ENCODE results near the gene MX1.

The MX1 gene

GRCh38 chr21:41458121-41458520 is 32.1 kb downstream of the MX1 start:
- ATAC-seq = no peak

GRCh38 chr21:41458559-41458958 is 32.5 kb downstream of the MX1 start:
- ATAC-seq = no peak
- TF ChIP-seq, protein P1, sequence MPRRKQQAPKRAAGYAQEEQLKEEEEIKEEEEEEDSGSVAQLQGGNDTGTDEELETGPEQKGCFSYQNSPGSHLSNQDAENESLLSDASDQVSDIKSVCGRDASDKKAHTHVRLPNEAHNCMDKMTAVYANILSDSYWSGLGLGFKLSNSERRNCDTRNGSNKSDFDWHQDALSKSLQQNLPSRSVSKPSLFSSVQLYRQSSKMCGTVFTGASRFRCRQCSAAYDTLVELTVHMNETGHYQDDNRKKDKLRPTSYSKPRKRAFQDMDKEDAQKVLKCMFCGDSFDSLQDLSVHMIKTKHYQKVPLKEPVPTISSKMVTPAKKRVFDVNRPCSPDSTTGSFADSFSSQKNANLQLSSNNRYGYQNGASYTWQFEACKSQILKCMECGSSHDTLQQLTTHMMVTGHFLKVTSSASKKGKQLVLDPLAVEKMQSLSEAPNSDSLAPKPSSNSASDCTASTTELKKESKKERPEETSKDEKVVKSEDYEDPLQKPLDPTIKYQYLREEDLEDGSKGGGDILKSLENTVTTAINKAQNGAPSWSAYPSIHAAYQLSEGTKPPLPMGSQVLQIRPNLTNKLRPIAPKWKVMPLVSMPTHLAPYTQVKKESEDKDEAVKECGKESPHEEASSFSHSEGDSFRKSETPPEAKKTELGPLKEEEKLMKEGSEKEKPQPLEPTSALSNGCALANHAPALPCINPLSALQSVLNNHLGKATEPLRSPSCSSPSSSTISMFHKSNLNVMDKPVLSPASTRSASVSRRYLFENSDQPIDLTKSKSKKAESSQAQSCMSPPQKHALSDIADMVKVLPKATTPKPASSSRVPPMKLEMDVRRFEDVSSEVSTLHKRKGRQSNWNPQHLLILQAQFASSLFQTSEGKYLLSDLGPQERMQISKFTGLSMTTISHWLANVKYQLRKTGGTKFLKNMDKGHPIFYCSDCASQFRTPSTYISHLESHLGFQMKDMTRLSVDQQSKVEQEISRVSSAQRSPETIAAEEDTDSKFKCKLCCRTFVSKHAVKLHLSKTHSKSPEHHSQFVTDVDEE (CRISPR knock-in tag; IDR thresholded peaks at IDR 0.05) = no peak
- no peak for TF ChIP-seq SNAI2 (CRISPR knock-in tag; IDR thresholded peaks at IDR 0.05)
- no peak for TF ChIP-seq ISL1 (CRISPR knock-in tag; IDR thresholded peaks at IDR 0.05)
- TF ChIP-seq CSDC2 (CRISPR knock-in tag; IDR thresholded peaks at IDR 0.05) = no peak
- no peak for TF ChIP-seq ZFP30 (CRISPR knock-in tag; IDR thresholded peaks at IDR 0.05)
- no peak for TF ChIP-seq ZFP3 (CRISPR knock-in tag; IDR thresholded peaks at IDR 0.05)
- TF ChIP-seq PPARA (CRISPR knock-in tag; IDR thresholded peaks at IDR 0.05; ENCODE audit: borderline replicate concordance) = no peak
- TF ChIP-seq ZNF8 (CRISPR knock-in tag; IDR thresholded peaks at IDR 0.05) = no peak
- no peak for TF ChIP-seq ESRRG (CRISPR knock-in tag; IDR thresholded peaks at IDR 0.05)
- no peak for TF ChIP-seq PATZ1 (CRISPR knock-in tag; IDR thresholded peaks at IDR 0.05; ENCODE audit: borderline replicate concordance)
- TF ChIP-seq, protein P2, sequence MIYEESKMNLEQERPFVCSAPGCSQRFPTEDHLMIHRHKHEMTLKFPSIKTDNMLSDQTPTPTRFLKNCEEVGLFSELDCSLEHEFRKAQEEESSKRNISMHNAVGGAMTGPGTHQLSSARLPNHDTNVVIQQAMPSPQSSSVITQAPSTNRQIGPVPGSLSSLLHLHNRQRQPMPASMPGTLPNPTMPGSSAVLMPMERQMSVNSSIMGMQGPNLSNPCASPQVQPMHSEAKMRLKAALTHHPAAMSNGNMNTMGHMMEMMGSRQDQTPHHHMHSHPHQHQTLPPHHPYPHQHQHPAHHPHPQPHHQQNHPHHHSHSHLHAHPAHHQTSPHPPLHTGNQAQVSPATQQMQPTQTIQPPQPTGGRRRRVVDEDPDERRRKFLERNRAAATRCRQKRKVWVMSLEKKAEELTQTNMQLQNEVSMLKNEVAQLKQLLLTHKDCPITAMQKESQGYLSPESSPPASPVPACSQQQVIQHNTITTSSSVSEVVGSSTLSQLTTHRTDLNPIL (CRISPR knock-in tag; IDR thresholded peaks at IDR 0.05; ENCODE audit: low read depth) = no peak
- no peak for TF ChIP-seq RARB (CRISPR knock-in tag; IDR thresholded peaks at IDR 0.05)
- no peak for TF ChIP-seq TOX (CRISPR knock-in tag; IDR thresholded peaks at IDR 0.05; ENCODE audit: borderline replicate concordance)
- TF ChIP-seq, protein P3, sequence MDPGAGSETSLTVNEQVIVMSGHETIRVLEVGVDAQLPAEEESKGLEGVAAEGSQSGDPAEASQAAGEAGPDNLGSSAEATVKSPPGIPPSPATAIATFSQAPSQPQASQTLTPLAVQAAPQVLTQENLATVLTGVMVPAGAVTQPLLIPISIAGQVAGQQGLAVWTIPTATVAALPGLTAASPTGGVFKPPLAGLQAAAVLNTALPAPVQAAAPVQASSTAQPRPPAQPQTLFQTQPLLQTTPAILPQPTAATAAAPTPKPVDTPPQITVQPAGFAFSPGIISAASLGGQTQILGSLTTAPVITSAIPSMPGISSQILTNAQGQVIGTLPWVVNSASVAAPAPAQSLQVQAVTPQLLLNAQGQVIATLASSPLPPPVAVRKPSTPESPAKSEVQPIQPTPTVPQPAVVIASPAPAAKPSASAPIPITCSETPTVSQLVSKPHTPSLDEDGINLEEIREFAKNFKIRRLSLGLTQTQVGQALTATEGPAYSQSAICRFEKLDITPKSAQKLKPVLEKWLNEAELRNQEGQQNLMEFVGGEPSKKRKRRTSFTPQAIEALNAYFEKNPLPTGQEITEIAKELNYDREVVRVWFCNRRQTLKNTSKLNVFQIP (CRISPR knock-in tag; IDR thresholded peaks at IDR 0.05; ENCODE audit: borderline replicate concordance, low read depth) = no peak
- TF ChIP-seq ZC3H10 (CRISPR knock-in tag; IDR thresholded peaks at IDR 0.05) = no peak
- TF ChIP-seq ZNF70 (CRISPR knock-in tag; IDR thresholded peaks at IDR 0.05) = no peak
- TF ChIP-seq ZNF565 (CRISPR knock-in tag; conservative IDR thresholded peaks at IDR 0.05; ENCODE audit: low read depth) = no peak
- TF ChIP-seq ARNTL (CRISPR knock-in tag; IDR thresholded peaks at IDR 0.05; ENCODE audit: borderline replicate concordance, low read depth) = no peak
- TF ChIP-seq CSRNP3 (CRISPR knock-in tag; IDR thresholded peaks at IDR 0.05) = no peak

More at GRCh38 chr21:41458121-41458520, 32.1 kb downstream of the MX1 start:
- TF ChIP-seq OSR1 (CRISPR knock-in tag; IDR thresholded peaks at IDR 0.05) (no peak), CSDC2 (CRISPR knock-in tag; IDR thresholded peaks at IDR 0.05) (no peak), ARNTL (CRISPR knock-in tag; IDR thresholded peaks at IDR 0.05; ENCODE audit: borderline replicate concordance, low read depth) (no peak), RARB (CRISPR knock-in tag; IDR thresholded peaks at IDR 0.05) (no peak), ISL1 (CRISPR knock-in tag; IDR thresholded peaks at IDR 0.05) (no peak), ESRRG (CRISPR knock-in tag; IDR thresholded peaks at IDR 0.05) (no peak), ZFP30 (CRISPR knock-in tag; IDR thresholded peaks at IDR 0.05) (no peak), ZNF565 (CRISPR knock-in tag; conservative IDR thresholded peaks at IDR 0.05; ENCODE audit: low read depth) (no peak), PPARA (CRISPR knock-in tag; IDR thresholded peaks at IDR 0.05; ENCODE audit: borderline replicate concordance) (no peak), GLIS3 (CRISPR knock-in tag; IDR thresholded peaks at IDR 0.05) (no peak), TCF4 (CRISPR knock-in tag; IDR thresholded peaks at IDR 0.05; ENCODE audit: borderline replicate concordance) (no peak), ZFP3 (CRISPR knock-in tag; IDR thresholded peaks at IDR 0.05) (no peak), TOX (CRISPR knock-in tag; IDR thresholded peaks at IDR 0.05; ENCODE audit: borderline replicate concordance) (no peak)
- TF ChIP-seq, protein P2 (CRISPR knock-in tag; IDR thresholded peaks at IDR 0.05; ENCODE audit: low read depth) = no peak
- TF ChIP-seq, protein P1 (CRISPR knock-in tag; IDR thresholded peaks at IDR 0.05) = no peak

All from SK-N-SH treated with all-trans-retinoic acid at 6 μM for 48 hours (cell line).